AG04450 (cell line): ENCODE measurements around the gene CNTNAP2. TPM values are rescaled to one million over a fixed set of nuclear protein-coding genes. Genes with fewer than 3 reads are reported as not detected.

Experiments used
- CTCF ChIA-PET: fragments of 300-600, 350-600 bp; formaldehyde crosslinking; extraction: SDS; loops from one replicate; lab custom pipeline; 2022; ENCODE audit warnings: antibody characterized with exemption, inconsistent platforms; lab: Charles Lee
- POLR2A ChIA-PET: fragments of 350-600 bp; formaldehyde crosslinking; extraction: SDS; loops from one replicate; lab custom pipeline; 2021; ENCODE audit warnings: antibody characterized with exemption, inconsistent platforms; lab: Yijun Ruan, JAX
- DNase-seq: peaks from one replicate; pipeline ENCODE4 v3.0.0-alpha.2; 2011; ENCODE audit warnings: low read depth, low spot score
- H3K27ac ChIP-seq: one replicate; pipeline ENCODE4 v1.5.1; 2012; ENCODE audit warnings: low read depth, low read length, control low read depth
- H3K27me3 ChIP-seq: one replicate; pipeline ENCODE4 v1.6.0; 2012; ENCODE audit warnings: low read length; ENCODE audit not compliant: control insufficient read depth, insufficient read depth
- H3K4me3 ChIP-seq: 2 replicates; pipeline ENCODE4 v1.5.1; 2011; ENCODE audit warnings: mild to moderate bottlenecking, low read depth, low read length, control low read depth
- H3K9me3 ChIP-seq: 2 replicates; pipeline ENCODE4 v1.5.1; 2012; ENCODE audit warnings: low read length; ENCODE audit not compliant: control insufficient read depth, insufficient read depth
- CTCF ChIP-seq: IDR thresholded peaks from 2 replicates; pipeline ENCODE4 v1.5.1; 2011; ENCODE audit warnings: low read depth, low read length, control low read depth, inconsistent platforms
- polyA plus RNA-seq: library from polyadenylated mRNA; depleted of rRNA; stranded (reverse); fragments of >200 nt; gene quantifications from 2 replicates; pipeline ENCODE4 v1.2.3, GENCODE V29; 2011

Gene CNTNAP2
- polyA plus RNA-seq, 1 experiment: not detected

GRCh38 chr7:147394329-147394728 is 1277.7 kb downstream of the CNTNAP2 start:
- POLR2A ChIA-PET: no interaction called here
- Histone ChIP-seq H3K27me3 (no peaks in the 10 kb centered on the region), H3K27ac (no peak overlapping the region), H3K4me3 (no peak overlapping the region), H3K9me3 (no peaks in the 10 kb centered on the region; the same call in 1 of the 2 replicates)
- no peak for TF ChIP-seq CTCF
- DNase-seq: no peak
- CTCF ChIA-PET: no interaction called here

GRCh38 chr7:147400221-147400689 is 1283.7 kb downstream of the CNTNAP2 start:
- TF ChIP-seq CTCF: no peak
- Histone ChIP-seq H3K9me3 (no peaks in the 10 kb centered on the region), H3K27ac (peak overlapping the region; percentile 25), H3K27me3 (no peaks in the 10 kb centered on the region), H3K4me3 (no peak overlapping the region)
- ChIA-PET POLR2A (interaction anchor here (0.7 kb wide), 1 partner anchor 13 kb away, joined by 3 read pairs; no protein-coding TSS in a partner anchor), CTCF (no interaction called here)
- DNase-seq: peak; percentile 27

- H3K9me3 ChIP-seq: no peaks in the 10 kb centered on the region
- no peak for TF ChIP-seq CTCF
- H3K27ac ChIP-seq: no peak overlapping the region
- H3K4me3 ChIP-seq: no peak overlapping the region
- CTCF ChIA-PET: no interaction called here
- H3K27me3 ChIP-seq: no peaks in the 10 kb centered on the region
- POLR2A ChIA-PET: interaction anchor here (0.7 kb wide), 1 partner anchor 12 kb away, joined by 3 read pairs; no protein-coding TSS in a partner anchor
- no peak for DNase-seq
These were observed 1284.3 kb downstream of the CNTNAP2 start for GRCh38 chr7:147400925-147401324.

- H3K9me3 ChIP-seq: no peaks in the 10 kb centered on the region
- no peak overlapping the region for H3K4me3 ChIP-seq
- POLR2A ChIA-PET: no interaction called here
- no peak for TF ChIP-seq CTCF
- H3K27ac ChIP-seq: no peak overlapping the region
- CTCF ChIA-PET: no interaction called here
- no peak for DNase-seq
- no peaks in the 10 kb centered on the region for H3K27me3 ChIP-seq
These were observed 1289.0 kb downstream of the CNTNAP2 start for GRCh38 chr7:147405621-147406020.

GRCh38 chr7:147406521-147407135 is 1290.0 kb downstream of the CNTNAP2 start:
- no peak overlapping the region for H3K4me3 ChIP-seq
- ChIA-PET CTCF (no interaction called here), POLR2A (no interaction called here)
- DNase-seq: no peak
- H3K27me3 ChIP-seq: no peaks in the 10 kb centered on the region
- no peaks in the 10 kb centered on the region for H3K9me3 ChIP-seq
- TF ChIP-seq CTCF: no peak
- H3K27ac ChIP-seq: no peak overlapping the region
